DMS153 treated with DMSO at 0.1 percent for 48 hours (cell line): ENCODE measurements around the gene ESPN.

Source experiments
- DNase-seq: peaks from one replicate; lab custom pipeline; 2025; ENCODE audit not compliant: unreplicated experiment; lab: John Stamatoyannopoulos, UW

ESPN gene

DNA sequence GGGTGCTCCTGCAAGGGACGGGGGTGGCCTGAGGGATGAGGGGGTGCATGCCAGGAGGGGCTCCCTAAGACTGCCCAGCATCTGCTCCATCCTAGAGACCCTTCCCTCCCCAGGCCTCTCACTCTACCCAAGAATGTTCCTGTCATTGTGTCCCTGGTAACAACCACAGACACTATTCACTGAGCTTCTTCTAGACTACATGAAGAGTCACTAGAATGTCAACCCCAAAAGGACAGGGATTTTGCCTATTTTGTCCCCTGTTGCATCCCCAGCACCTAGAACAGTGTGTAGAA is 38.5 kb downstream of the ESPN start:
- no peak for DNase-seq

DNA sequence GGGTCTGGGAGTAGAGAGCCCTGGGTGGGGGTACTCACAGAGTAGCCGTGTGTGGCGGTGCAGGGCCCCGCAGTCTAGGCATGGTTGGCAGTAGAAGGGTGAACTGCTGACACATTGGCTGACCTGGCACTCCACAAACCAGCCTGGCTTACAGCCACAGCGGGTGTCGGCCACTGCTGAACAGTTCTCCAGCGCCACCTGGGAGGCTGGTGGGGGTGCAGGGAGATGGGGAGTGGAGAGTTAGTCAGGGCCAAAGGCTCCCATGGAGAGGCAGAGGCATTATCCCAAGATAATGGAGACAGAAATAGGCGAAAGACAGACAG is 39.9 kb downstream of the ESPN start:
- DNase-seq: no peak

DNA sequence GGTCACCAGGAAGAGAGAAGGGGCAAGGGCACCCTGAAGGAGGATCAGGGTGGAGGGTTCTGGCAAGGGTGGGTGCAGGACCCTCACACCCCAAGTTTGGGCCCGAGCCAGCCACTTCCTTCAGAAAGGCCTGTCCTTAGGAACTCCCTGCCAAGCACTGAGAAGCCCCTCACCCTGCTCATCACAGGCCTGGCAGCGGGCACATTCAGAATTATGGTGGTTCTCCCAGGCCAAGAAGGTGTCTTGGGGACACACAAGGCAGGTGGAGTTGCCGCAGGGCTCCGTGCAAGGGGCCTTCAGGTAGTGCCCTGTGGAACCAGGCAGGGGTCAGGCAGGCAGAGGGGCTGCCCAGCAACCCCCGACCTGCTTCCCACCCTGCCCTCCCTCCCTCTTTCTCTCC is 40.3 kb downstream of the ESPN start:
- DNase-seq: no peak

DNA sequence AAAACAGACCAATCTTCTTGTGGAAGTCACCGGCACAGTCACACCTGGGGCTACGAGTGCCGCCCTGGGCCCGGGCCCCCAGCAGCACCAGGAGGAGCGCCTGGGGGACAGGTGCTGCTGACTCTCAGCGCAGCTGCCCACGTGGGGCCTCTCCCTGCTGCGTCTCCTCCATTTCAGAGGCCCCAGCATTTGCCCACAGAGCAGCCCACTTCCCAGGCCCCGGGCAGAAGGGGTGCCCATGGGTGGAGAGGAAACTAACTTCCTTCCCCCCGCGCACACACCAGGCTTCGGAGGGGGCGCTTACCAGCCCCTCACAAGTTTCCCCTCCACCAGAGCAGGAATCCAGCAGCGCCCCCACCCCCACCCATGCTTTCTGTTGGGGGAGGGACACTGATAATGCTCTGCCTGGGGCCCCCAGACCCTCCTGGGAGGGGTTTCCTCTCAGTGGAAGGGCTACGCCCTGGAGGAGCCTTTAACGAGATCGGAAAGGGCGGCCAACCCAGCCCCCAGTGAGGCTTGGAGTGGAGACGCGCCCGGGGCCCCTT is 41.0 kb downstream of the ESPN start:
- no peak for DNase-seq

DNA sequence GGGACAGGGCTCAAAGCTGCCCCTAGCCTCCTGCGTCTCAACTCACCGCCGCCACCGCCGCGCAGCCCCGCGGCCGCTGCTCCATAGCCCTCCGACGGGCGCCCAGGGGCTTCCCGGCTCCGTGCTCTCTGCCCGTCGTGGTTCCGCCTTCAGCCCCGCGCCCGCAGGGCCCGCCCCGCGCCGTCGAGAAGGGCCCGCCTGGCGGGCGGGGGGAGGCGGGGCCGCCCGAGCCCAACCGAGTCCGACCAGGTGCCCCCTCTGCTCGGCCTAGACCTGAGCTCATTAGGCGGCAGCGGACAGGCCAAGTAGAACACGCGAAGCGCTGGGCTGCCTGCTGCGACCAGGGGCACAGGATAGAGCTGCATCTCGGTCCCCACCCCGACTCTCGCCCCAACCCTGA is 41.4 kb downstream of the ESPN start, which contains the start of gene TNFRSF25:
TSS of gene TNFRSF25 (minus strand) at position 151 of the 400 bp plus-strand sequence. CDS start at position 85, 66 bp downstream.
- no peak for DNase-seq

DNA sequence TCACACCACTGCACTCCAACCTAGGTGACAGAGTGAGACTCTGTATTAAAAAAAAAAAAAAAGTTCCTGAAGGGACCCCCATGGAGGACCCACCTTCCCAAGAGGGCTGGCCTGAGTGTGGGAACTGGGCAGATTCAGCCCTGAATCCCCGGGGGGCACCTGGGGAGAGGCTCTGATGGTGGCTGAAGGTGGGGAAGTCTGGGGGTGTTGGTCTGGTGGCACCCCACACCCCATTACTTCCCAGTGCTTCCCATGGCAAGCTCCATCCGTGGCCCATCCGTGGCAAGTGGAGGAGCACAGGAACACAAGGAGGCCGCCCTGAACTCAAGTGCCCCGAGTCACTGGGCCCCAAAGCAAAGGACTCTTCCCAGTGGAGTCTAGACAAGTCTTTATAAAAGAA is 42.2 kb downstream of the ESPN start:
- no peak for DNase-seq

DNA sequence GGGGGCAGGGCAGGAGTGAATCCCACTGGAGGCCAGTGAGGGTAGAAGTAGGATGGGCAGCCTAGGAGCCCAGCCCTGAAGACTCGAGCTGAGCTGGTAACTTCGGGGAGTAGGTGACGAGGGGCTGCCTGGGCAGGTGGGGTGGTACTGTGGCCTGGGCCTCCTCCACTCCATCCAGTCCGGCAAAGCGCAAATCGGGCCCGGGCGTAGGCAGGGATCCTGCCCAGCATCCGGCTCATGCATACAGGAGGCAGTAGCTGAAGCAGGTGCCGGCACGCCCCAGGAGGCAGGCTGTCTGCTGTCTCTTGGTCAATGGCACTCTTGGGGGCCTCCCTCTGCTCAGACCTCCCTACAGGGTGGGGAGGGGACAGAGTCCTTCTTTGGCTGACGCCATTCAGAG is 42.6 kb downstream of the ESPN start:
- no peak for DNase-seq

DNA sequence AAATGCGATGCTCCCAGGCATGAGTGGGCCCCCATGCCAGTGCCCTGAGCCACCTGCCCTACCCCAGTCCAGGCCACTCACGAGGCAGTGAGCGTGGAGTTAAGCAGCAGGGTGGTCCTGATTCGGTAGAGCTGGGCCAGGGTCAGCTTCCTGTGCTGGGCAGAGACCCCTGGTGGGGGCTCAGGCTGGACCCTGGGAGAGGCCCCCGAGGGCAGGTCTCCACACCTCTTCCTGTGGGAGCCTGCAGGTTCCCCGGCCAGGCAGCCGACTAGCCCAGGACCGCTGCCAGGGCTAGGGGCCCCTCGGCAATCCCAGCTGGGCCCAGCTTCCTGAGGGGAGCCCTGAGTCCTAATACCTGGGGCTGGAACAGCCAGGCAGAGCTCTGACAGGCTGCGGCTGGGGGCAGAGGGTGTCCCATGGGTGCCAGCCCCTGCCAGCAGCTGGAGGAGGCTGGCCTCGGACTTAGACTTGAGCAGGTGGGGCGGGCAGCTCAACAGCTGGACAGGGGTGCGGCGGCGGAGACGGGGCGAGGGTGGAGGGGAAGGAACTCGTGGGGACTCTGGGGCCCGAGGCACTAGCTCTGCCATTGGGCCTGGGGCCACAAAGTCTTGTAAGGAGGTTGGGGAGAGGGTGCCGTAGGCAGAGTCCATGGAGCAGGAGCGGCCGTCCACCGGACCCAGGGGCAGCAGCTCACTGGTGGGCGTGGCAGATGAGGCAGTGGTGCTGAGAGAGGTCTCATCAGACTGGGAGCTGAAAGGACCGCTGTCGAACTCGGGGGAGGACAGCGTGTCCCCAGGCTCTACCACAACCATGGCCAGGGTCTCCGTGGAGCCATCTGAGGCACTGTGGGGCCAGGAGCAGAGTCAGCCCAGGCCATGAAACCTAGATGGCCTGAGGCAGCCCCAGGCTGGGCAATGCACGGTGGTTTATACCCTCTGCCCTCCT is 43.4 kb downstream of the ESPN start:
- DNase-seq: no peak

DNA sequence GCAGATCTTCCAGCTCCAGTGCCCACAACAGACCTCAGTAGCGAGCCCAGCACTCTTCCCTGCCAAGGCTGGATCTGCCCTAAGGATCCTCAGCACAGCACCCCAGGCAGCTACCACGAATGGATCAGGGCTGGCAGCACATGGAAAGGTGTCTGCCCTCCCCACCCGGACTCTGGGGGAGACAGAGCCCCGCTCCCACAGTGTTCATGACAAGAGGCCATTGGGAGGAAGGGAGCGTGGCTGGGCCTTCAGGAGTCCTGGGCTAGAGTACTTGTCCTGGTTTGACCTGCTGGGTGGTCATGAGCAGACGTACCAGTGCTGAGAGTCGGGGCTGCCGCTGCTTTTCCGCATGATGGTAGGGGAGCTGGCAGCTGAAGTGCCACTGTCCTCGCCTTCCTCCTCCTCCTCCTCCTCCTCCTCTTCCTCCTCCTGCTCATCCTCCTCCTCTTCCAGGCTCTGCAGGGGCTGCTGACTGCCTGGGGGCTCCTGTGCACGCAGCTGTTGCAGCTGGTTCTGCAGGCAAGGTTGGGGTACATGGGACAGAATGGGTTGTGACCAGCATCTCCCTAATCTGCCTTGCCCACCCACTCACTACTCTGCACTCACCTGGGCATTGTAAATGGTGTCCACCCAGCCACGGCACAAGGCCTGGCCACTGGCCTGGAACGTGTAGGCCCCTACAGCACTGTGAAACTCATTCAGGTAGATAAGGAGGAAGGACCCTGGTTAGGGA is 44.3 kb downstream of the ESPN start:
- no peak for DNase-seq

DNA sequence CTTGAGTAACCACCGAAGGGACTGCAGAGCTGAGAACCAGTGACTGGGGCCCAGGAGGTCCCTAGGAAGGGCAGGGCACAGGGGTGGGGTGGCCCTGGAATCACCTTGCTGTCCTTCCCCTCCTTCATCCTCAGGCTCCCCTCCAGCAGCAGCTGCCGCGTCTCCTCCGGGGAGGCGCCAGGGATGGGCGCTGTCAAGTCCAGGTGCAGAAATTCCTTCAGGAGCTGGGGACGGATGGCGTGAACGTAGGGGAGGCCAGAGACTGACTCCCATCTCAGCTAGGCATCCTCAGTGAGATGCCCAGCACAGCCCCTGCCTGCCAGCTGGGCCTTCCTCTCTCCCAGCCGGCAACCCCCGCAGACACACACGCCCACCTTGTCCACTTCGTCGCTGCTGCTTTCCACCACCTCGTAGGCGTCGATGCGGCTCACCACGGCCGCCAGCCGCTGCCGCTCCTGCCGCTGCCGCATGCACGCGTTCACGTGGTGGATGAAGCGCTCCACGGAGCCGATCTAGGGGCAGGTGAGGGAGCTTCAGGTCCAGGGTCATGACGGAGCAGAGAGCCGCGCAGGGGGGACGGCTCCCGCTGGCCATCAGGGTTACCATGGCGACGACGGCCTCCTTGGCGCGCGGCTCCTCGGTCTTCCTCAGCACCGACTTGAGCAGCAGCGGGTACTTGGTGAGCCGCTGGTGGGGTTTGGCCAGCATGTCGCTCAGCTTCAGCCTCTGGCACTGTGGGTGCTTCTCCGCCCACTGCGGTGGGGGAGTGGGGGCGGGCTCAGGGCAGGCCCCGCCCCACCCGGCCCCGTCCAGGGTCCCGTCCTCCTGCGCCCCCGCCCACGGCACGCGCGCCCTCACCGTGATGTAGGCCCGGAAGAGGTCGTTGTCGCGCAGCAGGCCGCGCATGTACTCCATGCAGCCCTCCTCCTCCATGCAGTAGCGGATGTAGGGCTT is 45.8 kb downstream of the ESPN start:
- no peak for DNase-seq

DNA sequence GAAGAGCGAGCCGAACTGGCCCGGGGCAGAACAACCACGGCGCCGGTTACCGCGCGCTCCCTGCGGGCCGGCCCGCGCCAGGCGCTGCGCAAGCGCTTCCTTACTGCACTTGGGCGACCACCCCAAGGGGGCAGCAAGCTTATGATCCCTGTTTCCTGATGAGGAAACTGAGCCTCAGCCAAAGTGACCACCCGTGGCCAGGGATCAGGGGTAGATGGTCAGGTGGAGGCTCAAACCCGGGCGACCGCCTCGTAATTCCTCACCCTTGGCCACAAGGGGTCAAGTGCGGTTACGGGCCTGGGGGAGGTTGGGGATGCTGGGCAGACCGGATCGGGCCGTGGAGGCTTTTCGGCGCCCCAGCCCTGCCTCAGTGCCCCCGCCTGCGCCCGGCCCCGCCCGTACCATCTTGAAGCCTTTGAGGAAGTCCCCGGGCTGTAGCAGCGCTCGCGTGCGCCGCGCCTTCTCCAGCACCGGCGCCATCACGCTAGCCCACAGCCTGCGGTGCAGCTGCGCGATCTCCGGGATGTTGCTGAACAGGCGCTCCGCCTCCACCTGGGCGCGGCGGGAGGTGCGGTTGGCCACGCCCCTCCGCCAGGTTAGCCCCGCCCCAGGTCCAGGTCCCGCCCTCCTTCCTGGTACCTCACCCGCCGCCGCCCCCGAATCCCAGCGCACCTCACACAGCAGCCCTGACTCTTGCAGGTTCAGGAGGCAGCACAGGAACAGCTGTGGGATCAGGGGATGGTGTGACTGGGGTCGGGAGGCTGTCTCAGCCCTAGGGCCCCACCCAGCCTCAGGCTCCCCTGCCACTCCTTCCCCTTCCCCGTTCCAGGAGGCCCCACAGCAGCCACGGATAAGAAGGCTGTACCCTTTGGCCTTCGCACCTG is 46.8 kb downstream of the ESPN start:
- no peak for DNase-seq

DNA sequence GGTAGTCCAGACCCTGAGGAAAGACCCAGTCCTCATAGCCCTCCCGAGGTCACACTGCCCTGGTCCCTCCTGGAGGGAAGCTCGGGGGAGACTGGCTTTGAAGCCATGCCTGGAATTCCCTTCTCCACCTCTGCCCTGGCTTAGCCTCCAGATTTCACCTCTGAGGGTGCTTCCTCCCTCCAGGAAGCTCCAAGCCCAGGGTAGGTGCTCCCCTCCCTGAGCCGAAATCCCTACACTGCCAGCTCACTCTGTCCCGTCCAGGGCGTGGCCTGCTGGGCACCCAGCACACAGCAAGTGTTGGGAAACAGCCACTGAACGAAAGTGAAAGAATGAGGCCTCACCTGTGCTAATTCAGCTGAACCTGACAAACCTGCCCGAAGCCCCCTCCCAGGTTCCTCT is 47.4 kb downstream of the ESPN start:
- DNase-seq: no peak

DNA sequence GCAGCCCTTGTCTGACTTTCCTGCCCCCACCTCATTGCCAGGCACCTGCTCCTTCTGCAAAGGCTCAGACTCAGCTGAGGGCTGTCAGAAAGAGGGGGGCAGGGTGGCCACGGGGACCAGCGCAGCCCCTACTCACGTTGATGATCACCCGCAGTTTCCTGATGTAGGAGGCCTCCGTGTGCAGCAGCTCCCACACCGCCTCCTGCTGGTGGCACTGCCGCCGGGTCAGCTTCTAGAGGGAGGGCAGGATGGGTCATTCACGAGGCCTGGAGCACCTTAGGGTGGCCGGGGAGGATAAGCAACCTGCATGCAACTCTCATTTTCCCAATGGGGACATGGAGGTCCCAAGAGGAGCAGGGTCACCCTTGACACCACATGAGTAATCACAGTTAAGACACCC is 47.8 kb downstream of the ESPN start:
- no peak for DNase-seq

DNA sequence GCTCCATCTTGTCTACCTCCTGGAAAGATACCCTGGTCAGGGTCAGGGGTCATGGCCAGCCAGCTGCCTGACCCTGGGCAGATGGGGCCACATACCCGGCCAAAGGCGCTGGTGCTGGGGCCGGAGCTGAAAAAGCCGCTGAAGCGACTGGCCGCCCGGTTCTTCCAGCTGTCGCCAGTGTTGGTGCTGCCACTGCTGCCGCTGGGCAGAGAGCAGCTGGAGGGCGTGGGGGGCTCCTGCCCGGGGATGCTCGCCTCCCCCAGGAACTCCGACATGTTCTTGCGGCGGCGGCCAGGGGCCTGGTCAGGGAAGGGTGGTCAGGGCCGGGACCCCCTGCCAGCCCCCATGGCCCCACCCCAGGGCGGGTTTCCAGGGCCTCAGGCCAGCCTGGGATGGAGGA is 48.6 kb downstream of the ESPN start:
- no peak for DNase-seq

DNA sequence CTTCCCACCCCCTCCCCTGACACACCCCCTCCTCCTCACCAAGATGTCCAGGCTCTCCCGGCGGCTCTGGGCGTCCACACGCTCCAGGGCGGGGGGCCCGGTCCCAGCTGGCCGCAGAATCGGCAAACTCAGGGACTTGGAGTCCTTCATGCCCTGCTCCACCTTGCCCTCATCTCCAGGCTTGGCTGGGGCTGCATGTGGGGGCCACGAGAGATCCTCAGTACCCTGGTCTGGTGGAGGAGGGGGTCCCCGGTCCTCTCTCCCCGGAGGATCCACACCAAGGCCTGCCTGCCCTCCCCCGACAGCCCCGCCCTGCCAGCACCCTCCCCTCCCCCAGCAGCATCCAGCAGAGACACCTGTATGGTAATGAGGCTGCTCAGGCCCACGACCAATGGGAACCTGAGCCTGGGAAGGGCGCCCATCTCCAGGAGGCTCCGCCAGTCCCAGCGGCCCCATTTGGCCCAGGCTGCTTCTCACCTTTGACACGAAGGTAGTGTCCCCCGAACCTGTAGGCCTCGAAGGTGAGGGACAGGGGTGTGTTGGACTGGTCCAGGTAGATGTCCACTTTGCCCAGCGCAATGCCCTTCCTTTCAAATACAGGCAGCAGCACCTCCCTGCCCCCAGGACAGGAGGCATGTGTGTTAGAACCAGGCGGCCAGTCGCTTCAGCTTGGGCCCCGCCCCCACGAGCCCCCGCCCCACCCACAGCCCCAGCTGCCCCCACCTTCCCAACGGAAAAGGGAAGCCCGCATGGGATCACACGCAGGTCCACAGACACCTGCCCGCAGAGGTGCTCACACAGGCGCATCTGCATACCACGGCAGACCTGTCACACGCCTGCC is 49.6 kb downstream of the ESPN start:
- DNase-seq: peak; percentile 75

DNA sequence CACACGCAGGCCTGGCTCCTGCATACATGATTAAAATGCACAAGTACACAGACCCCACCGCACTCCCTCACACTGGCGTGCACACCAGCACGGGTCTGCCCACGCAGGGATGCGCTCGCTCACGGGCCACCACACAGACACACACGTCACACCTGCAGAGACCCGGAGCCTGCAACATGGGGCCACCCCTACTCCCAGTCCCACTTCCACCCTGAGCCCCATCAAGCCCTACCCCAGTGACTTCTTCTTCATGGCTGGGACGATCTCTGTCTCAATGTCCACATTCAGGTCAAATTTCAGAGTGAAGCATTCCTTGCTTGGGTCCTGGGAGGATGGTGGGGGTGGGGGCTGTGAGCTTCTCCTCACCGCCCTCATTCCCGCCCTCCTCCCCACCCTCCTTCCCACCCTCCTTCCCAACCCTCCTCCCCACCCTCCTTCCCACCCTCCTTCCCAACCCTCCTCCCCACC is 50.3 kb downstream of the ESPN start:
- no peak for DNase-seq

DNA sequence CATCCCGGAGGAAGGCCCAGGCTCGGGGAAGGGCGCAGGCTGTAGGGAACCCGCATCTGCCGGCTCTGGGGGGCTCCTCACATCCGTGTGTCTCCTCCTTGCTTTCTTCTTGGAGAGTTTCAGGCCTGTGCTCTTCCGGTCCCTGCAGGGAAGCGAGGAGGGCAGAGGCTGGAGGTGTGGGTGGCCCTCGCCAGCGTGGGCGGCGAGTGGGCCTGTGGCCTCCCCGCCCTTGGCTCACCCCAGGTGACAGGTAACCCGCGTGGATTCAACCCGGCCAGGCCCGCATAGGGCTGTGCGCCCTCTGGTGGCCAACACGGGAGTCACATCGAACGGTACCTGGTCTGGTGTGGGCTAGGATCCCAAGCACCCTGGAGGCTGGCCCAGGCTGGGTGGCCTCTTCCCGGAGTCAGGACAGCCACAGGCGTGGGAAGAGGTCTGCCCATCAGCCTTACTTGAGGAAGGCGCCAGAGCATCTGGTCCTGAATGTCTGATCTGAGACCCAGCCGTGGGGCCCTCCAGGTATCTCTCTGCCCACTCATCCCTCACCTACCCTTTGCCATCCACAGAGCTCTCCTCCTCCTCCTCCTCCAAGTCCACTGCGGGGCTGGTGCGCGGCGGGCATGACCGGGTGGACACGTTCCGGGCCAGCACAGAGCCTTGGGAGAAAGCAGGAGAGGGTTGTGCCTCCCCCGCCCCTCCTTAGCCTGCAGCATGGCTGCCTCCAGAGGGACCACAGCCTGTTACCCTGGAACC is 51.0 kb downstream of the ESPN start:
- DNase-seq: peak; percentile 43

DNA sequence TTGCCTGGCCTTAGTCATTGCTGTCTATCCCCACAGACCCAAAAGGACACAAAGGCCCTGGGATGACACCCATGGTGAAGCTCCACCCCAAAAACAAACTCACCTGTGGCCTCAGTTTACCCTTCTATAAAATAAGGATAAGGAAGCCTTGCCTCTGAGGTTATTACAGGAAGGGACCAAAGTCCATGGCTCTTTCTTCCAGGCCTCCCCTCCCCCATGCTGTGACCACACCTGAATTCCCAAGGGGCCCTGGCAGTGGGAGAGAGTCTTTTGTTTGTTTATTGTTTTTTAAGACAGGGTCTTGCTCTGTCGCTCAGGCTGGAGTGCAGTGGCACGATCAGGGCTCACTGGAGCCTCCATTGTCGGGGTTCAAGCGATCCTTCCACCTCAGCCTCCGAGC is 51.9 kb downstream of the ESPN start:
- no peak for DNase-seq
